Measurements from ENCODE around the gene MS4A4A.

The MS4A4A gene

DNA sequence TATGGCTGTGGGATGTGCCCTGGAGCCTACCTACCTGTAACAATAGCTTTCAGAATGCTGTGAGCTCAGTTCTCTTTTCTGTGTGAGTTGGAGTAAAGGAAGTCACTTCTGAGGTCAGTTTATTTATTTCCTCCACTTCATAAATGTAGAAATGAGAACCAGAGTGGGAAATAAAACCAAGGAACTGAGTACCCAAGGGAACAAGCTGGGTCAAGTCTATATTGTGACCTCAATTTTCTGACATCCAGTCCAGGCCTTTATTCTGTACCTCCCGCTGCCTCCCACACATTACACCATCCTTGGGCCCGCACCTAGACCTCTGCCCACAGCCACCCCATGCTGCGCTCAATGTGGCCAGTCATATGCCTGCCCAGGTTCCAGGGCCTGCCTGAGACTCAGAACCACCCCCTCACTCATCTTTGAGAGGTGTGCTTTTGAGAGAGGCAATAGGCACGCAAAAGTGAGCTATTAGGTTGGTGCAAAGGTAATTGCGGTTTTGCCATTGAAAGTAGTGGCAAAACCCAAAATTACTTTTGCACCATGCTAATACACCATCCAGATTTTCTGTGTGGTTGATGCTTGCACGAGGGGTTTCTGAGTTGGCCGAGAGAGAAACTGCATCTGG lies 56.4 kb downstream of the MS4A4A start:
- FAIRE-seq = peak; percentile 88
- no peak for TF ChIP-seq POLR2AphosphoS5 (IDR thresholded peaks at IDR 0.05; ENCODE audit: low read depth, low read length)
- TF ChIP-seq POLR2A (IDR thresholded peaks at IDR 0.05; ENCODE audit: low read depth, low read length) = no peak
- TF ChIP-seq TAF1 (IDR thresholded peaks at IDR 0.05; ENCODE audit: borderline replicate concordance, low read depth, low read length) = no peak
- DNase-seq (ENCODE audit: insufficient read length) = no peak

- FAIRE-seq = peak; percentile 74
Measured at GRCh38 chr11:60338053-60338452, 57.6 kb downstream of the MS4A4A start.

GRCh38 chr11:60339356-60339755 lies 58.9 kb downstream of the MS4A4A start:
- TF ChIP-seq POLR2A (IDR thresholded peaks at IDR 0.05; ENCODE audit: low read depth, low read length) = no peak
- no peak for TF ChIP-seq POLR2AphosphoS5 (IDR thresholded peaks at IDR 0.05; ENCODE audit: low read depth, low read length)
- no peak for TF ChIP-seq TAF1 (IDR thresholded peaks at IDR 0.05; ENCODE audit: borderline replicate concordance, low read depth, low read length)
- FAIRE-seq = no peak
- no peak for DNase-seq (ENCODE audit: insufficient read length)

More at GRCh38 chr11:60338053-60338452, 57.6 kb downstream of the MS4A4A start:
- DNase-seq (ENCODE audit: insufficient read length) = no peak
- TF ChIP-seq POLR2A (IDR thresholded peaks at IDR 0.05; ENCODE audit: low read depth, low read length) (no peak), TAF1 (IDR thresholded peaks at IDR 0.05; ENCODE audit: borderline replicate concordance, low read depth, low read length) (no peak), POLR2AphosphoS5 (IDR thresholded peaks at IDR 0.05; ENCODE audit: low read depth, low read length) (no peak)

DNA sequence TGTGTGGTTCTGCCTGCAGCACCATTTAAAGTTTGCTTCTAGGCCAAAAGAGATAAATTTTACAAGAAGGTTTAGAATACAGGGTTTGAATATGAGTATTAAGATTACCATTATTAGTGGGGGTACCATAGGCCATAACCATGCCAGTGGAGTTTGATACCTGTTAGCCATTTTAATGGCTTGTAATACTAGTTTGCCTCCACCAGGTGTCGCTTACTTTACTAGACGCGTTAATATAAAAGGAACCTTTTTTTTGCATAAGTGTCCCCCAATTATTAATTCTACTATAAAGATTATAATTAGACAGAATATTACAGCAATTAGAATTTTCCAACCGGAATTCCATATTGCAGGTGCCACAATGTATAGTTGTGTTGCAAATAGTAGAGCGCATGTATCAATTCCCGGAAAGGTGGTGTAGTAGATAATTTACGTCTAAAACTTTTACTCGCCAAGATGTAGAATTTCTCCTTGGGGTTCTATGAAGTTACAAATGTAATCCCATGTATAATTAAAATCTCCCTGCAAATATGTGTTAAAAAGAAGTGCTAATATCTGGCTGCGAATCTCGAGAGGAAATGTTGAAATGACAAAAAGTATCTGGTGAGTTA lies 62.7 kb downstream of the MS4A4A start:
- no peak for TF ChIP-seq TAF1 (IDR thresholded peaks at IDR 0.05; ENCODE audit: borderline replicate concordance, low read depth, low read length)
- TF ChIP-seq POLR2A (IDR thresholded peaks at IDR 0.05; ENCODE audit: low read depth, low read length) = no peak
- no peak for TF ChIP-seq POLR2AphosphoS5 (IDR thresholded peaks at IDR 0.05; ENCODE audit: low read depth, low read length)
- no peak for DNase-seq (ENCODE audit: insufficient read length)
- no peak for FAIRE-seq

GRCh38 chr11:60344146-60344545 lies 63.7 kb downstream of the MS4A4A start:
- FAIRE-seq (no peak), DNase-seq (ENCODE audit: insufficient read length) (no peak)
- TF ChIP-seq POLR2A (IDR thresholded peaks at IDR 0.05; ENCODE audit: low read depth, low read length) (no peak), TAF1 (IDR thresholded peaks at IDR 0.05; ENCODE audit: borderline replicate concordance, low read depth, low read length) (no peak), POLR2AphosphoS5 (IDR thresholded peaks at IDR 0.05; ENCODE audit: low read depth, low read length) (no peak)

DNA sequence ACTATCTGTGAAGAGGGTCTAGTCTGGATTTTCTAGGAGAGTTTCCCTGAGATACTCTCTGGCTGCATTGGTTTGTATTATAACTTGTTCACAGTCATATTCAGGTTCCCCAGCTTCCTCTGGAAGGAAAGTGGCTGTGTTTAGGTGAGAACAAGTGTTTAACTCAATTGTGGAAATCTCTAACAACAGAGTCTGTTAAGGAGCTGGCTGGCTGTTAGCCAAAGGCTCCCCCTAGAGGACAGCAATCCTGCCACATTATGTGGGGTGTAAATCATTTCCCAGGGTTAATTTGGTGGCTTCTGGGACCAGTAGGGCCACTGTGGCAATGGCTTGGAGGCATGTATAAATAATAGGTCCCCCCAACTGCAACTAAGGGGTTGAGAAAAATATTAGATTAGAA lies 65.0 kb downstream of the MS4A4A start:
- TF ChIP-seq POLR2AphosphoS5 (IDR thresholded peaks at IDR 0.05; ENCODE audit: low read depth, low read length) (no peak), POLR2A (IDR thresholded peaks at IDR 0.05; ENCODE audit: low read depth, low read length) (no peak), TAF1 (IDR thresholded peaks at IDR 0.05; ENCODE audit: borderline replicate concordance, low read depth, low read length) (no peak)
- no peak for DNase-seq (ENCODE audit: insufficient read length)
- peak; percentile 77 for FAIRE-seq

DNA sequence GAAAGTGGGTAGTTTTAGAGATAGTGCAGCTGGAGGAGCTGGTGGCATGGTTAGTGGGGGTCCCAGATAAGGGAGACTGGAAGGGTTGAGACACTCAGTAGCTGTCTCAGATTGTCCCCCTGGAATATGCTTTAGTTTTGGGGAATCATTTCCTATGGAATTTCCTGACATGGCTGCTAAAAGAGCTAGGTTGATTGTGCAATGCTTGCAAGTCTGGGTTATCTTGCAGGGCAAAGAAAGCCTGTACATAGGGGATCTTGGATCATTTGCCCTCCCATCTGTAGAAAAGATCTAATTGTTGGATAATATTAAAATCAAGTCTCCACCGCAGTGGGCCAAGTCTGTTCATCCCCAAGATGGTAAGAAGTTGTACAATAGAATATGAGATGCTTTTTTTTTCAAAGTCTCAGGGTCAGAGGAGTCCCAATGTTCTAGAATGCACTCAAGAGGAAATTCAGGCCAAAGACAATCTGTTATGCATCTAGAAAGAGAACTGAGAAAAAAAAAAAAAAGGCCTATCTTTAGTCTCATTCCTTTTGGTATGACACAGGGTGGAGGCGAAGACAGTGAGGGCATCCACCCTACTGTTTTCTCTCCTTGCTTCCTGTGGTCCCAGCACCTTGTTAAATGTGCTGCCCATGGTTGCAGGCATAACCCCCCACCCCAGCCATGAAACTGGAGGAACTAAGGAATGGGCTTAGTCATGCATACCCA lies 66.8 kb downstream of the MS4A4A start:
- DNase-seq (ENCODE audit: insufficient read length) = no peak
- TF ChIP-seq TAF1 (IDR thresholded peaks at IDR 0.05; ENCODE audit: borderline replicate concordance, low read depth, low read length) = no peak
- no peak for TF ChIP-seq POLR2A (IDR thresholded peaks at IDR 0.05; ENCODE audit: low read depth, low read length)
- no peak for TF ChIP-seq POLR2AphosphoS5 (IDR thresholded peaks at IDR 0.05; ENCODE audit: low read depth, low read length)
- FAIRE-seq = no peak

DNA sequence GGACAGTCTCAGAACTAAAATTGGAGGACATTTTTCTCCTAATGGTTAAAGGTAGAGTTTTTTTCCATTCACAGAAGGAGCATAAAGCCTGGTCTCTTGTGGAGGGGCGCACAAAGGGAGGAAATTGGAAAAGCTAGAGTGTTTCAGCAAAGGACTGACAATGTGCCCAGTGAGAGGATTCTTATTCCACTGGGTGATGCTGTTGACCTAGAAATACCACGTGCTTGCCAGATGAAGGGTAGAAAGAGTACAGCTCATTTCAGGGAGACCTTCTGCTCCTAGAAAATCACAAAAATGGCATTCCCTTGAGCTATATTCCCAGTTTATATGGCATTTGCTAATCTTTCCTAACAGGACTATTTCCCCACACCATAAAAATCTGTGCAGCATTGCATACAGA lies 67.7 kb downstream of the MS4A4A start:
- no peak for FAIRE-seq
- no peak for DNase-seq (ENCODE audit: insufficient read length)
- TF ChIP-seq TAF1 (IDR thresholded peaks at IDR 0.05; ENCODE audit: borderline replicate concordance, low read depth, low read length) (no peak), POLR2A (IDR thresholded peaks at IDR 0.05; ENCODE audit: low read depth, low read length) (no peak), POLR2AphosphoS5 (IDR thresholded peaks at IDR 0.05; ENCODE audit: low read depth, low read length) (no peak)

- FAIRE-seq (peak; percentile 70), DNase-seq (ENCODE audit: insufficient read length) (no peak)
- TF ChIP-seq POLR2AphosphoS5 (IDR thresholded peaks at IDR 0.05; ENCODE audit: low read depth, low read length) = no peak
- TF ChIP-seq TAF1 (IDR thresholded peaks at IDR 0.05; ENCODE audit: borderline replicate concordance, low read depth, low read length) = no peak
- TF ChIP-seq POLR2A (IDR thresholded peaks at IDR 0.05; ENCODE audit: low read depth, low read length) = no peak
Measured at GRCh38 chr11:60349990-60350389, 69.5 kb downstream of the MS4A4A start.

DNA sequence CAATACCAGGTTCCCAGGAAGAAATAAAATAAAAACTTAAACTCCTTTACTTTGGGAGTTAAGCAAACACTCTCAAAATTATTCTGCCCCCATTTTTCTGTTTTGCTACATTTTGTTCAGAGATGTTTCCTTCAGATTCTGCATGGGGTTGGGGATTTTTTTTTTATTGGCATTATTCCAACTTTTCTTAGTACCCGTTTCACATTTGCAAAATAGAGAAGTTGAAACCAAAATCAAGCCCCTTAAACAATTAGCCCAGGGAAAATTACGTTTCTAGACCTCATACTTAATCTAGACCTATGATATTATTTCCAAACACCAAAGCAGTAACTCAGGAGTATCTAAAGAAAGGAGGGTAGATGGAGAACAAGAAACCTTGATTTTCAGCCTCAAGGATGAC lies 77.3 kb downstream of the MS4A4A start:
- FAIRE-seq (peak; percentile 21), DNase-seq (ENCODE audit: insufficient read length) (no peak)
- TF ChIP-seq TAF1 (IDR thresholded peaks at IDR 0.05; ENCODE audit: borderline replicate concordance, low read depth, low read length) (no peak), POLR2AphosphoS5 (IDR thresholded peaks at IDR 0.05; ENCODE audit: low read depth, low read length) (no peak), POLR2A (IDR thresholded peaks at IDR 0.05; ENCODE audit: low read depth, low read length) (no peak)
